ENCODE results near the gene MORC1.

GRCh38 chr3:109066864-109067263 is 51.1 kb downstream of the MORC1 start:
- TF ChIP-seq SUZ12 (IDR thresholded peaks at IDR 0.05; ENCODE audit: extremely low read depth, insufficient read depth, insufficient read length) = no peak
- TF ChIP-seq ZNF274 (IDR thresholded peaks at IDR 0.05; ENCODE audit: low read depth, low read length) = no peak
